ENCODE measurements around the gene EPB41L4A.
"Not testable (repeated sequence)": the region's sequence is repeated elsewhere in the genome, so short reads cannot be mapped to it uniquely, and the experiment has no call there.

The EPB41L4A gene, protein sequence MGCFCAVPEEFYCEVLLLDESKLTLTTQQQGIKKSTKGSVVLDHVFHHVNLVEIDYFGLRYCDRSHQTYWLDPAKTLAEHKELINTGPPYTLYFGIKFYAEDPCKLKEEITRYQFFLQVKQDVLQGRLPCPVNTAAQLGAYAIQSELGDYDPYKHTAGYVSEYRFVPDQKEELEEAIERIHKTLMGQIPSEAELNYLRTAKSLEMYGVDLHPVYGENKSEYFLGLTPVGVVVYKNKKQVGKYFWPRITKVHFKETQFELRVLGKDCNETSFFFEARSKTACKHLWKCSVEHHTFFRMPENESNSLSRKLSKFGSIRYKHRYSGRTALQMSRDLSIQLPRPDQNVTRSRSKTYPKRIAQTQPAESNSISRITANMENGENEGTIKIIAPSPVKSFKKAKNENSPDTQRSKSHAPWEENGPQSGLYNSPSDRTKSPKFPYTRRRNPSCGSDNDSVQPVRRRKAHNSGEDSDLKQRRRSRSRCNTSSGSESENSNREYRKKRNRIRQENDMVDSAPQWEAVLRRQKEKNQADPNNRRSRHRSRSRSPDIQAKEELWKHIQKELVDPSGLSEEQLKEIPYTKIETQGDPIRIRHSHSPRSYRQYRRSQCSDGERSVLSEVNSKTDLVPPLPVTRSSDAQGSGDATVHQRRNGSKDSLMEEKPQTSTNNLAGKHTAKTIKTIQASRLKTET

DNA sequence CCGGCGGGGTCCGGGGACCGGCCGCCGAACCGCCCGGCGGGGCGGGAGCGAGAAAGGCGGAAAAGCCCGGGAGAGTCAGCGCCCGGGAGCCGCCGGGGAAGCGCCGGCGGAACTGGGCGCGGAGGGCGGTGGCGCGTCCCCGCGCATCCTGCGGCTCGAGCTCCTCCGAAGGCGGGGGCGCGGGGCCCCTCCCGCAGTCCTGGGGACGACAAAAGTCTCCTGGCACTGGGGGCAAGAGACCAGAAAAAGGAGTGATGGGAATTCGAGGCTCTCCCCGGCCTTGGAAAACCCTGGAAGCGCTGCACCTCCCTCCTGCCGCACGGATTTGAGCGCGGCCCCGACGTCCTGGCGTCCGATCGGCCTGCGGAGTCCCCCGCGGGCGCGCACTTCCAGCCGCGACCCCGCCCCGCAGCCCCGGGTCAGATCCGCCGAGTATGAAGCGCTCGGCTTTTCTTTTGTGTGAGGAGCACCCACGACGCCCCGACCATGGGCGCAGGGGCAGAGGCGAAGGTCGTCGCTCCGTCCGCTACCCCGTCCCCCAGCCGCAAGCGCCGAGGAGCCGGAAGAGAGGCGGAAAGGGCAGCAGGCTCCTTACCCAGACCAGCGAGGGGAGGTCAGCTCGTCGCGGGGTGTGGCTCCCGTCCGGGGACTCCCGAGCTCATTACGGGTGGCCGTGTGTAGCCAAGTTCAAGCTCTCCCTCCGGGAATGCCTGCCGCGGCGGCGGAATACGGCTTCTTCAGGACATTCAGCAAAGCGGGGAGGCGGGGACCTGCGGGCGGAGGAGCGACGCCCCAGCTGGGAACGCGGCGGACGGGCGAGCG, at the start of gene EPB41L4A:
TSS of gene EPB41L4A (minus strand) at position 114 of the 822 bp plus-strand sequence. CDS start 238 bp downstream, outside the sequence.
- DNase-seq: no peak

DNA sequence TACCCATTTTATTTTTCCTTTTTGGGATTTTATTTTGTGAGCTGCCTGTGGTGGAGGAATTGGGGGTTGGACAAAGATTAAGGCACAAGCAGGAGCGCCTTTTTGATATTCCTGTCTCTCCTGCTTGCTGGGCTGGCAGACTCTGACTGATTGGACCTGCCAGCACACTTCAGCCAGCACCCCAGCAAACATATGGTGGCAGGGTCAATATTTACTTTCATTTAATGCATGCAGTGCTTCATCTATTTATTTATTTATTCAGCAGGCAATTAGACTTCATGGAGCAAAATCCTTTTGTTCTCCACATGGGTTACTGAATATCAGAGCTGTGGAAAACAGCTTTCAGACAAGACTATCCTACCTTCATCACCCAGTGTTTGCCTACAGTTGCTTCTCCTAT, 48.4 kb upstream of the EPB41L4A start:
- DNase-seq: no peak

DNA sequence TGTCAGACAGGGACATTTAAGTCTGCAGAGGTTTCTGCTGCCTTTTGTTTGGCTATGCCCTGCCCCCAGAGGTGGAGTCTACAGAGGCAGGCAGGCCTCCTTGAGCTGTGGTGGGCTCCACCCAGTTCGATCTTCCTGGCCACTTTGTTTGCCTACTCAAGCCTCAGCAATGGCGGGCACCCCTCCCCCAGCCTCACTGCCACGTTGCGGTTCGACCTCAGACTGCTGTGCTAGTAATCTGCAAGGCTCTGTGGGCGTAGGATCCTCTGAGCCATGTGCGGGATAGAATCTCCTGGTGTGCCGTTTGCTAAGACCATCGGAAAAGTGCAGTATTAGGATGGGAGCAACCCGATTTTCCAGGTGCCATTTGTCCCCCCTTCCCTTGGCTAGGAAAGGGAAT, 47.2 kb upstream of the EPB41L4A start:
- DNase-seq: not testable (repeated sequence)

DNA sequence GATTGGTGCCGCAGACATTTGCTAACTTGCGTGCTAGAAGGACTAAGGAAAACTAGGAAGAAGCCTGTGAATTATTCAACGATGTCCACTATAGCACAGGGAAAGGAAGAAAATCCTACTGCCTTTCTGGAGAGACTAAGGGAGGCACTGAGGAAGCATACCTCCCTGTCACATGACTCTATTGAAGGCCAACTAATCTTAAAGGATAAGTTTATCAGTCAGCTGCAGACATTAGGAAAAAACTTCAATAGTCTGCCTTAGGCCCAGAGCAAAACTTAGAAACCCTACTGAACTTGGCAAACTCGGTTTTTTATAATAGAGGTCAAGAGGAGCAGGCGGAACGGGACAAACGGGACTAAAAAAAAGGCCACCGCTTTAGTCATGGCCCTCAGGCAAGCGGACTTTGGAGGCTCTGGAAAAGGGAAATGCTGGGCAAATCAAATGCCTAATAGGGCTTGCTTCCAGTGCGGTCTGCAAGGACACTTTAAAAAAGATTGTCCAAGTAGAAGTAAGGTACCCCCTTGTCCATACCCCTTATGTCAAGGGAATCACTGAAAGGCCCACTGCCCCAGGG, 28.2 kb upstream of the EPB41L4A start:
- DNase-seq: not testable (repeated sequence)

DNA sequence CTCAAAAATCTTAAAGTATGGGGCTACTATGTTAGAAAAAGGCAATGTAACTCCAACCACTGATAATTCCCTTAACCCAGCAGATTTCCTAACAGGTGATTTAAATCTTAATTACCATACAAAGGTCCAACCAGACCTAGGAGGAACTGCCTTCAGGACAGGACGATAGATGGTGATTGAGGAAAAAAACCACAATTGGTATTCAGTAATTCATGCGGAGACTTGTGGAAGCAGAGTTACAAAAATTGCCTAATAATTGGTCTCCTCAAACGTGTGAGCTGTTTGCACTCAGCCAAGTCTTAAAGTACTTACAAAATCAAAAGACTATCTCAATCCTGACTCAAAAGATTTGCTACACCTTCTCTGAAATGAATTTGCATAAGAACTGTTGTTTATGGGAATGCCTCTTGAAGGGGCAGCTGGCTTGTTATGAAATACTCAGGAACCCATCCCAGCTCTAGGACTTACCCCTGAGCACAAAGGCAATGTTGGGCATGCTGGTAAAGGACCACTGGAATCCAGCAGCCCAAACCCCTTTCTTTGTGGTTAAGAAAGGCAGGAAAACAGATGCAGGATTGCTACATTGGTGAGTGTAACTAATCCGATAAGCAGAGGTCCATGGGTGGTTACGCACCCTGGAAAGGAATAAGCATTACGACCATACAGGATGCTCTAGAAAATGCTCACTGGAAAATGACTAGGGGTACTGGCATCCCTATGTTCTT, 26.7 kb upstream of the EPB41L4A start:
- DNase-seq: no peak

DNA sequence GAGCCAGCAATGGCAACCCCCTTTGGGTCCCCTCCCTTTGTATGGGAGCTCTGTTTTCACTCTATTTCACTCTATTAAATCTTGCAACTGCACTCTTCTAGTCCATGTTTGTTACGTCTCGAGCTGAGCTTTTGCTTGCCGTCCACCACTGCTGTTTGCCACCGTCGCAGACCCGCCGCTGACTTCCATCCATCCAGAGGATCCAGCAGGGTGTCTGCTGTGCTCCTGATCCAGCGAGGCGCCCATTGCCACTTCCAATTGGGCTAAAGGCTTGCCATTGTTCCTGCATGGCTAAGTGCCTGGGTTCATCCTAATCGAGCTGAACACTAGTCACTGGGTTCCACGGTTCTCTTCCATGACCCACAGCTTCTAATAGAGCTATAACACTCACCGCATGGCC, 24.9 kb upstream of the EPB41L4A start:
- DNase-seq: not testable (repeated sequence)

DNA sequence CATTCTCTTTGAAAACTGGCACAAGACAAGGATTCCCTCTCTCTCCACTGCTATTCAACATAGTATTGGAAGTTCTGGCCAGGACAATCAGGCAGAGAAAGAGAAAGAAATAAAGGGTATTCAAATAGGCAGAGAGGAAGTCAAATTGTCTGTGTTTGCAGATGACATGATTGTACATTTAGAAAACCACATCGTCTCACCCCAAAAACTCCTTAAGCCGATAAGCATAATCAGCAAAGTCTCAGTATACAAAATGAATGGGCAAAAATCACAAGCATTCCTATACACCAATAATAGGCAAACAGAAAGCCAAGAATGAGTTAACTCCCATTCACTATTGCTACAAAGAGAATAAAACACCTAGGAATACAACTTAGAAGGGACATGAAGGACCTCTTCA, 21.0 kb upstream of the EPB41L4A start:
- DNase-seq: no peak

DNA sequence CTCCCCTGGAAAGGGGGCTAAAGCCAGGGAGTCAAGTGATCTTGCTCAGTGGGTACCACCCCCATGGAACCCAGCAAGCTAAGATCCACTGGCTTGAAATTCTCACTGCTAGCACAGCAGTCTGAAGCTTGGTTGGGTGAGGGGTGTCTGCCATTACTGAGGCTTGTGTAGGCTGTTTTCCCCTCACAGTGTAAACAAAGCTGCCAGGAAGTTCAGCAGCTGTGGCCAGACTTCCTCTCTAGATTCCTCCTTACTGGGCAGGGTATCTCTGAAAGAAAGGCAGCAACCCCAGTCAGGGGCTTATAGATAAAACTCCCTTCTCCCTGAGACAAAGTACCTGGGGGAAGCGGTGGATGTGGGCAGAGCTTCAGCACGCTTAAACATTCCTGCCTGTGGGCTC, 17.1 kb upstream of the EPB41L4A start:
- DNase-seq: no peak

DNA sequence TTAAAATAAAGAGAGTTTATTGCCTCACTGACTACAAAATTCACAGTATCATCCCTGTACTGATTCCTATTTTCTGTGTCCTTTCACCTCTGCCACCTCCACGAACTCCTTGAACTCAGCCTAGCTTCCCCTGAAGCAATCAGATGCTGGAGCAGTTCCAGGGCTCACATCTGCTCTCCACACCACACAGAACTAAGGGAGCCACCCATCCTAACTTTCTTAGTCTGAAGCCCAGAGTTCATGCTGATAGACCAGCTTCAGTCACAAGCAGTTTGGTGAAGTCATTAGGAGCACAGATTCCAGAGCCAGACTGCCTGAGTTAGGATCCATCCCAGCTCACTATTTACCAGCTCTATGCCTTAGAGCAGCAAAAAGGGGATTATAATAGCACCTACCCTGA, 15.6 kb upstream of the EPB41L4A start:
- no peak for DNase-seq

DNA sequence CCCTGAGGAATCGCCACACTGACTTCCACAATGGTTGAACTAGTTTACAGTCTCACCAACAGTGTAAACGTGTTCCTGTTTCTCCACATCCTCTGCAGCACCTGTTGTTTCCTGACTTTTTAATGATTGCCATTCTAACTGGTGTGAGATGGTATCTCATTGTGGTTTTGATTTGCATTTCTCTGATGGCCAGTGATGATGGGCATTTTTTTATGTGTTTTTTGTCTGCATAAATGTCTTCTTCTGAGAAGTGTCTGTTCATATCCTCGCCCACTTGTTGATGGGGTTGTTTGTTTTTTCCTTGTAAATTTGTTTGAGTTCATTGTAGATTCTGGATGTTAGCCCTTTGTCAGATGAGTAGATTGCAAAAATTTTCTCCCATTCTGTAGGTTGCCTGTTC, 7.1 kb upstream of the EPB41L4A start:
- DNase-seq: not testable (repeated sequence)

DNA sequence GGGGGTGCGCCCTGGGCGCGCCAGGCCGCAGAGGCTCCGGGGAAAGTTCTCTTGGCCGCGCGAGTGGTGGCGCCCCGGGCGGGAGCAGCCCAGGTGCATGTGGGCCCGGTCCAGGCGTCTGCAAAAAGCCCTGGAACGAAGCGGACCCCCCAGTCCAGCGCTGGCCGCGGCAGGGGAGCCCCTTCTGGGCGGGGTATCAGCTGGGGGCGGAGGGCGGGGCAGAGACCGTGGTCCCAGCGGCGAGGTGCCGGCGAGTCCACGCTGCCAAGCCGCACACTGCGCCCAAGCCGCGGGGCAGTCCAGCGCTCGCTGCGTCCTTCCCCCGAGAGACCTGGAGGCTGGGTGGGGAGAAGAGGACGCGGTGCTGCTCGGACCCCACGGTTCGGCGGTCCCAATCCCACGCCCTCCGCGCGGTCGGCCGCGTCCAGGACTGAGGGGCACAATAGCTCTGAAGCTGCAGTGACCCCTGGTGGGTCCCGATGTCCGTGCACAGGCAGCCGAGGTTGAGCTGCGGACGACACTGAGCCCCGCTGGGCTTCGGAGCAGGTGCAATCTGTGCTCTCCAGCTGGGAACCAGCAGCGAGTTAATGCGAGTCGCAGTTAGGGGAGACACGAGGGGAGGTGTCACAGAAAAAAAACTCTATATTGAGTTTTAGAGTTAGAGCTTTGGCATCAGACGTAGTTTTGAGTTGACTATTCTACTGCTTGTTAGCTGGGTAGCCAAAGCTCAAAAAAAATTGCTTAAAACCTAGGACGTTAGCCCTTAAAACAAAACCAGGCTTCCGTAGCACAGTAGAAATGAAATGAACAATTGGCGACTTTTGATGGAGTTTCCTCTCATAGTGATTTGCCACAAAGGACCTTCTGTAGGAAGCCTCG, 1.1 kb upstream of the EPB41L4A start:
- DNase-seq: no peak

DNA sequence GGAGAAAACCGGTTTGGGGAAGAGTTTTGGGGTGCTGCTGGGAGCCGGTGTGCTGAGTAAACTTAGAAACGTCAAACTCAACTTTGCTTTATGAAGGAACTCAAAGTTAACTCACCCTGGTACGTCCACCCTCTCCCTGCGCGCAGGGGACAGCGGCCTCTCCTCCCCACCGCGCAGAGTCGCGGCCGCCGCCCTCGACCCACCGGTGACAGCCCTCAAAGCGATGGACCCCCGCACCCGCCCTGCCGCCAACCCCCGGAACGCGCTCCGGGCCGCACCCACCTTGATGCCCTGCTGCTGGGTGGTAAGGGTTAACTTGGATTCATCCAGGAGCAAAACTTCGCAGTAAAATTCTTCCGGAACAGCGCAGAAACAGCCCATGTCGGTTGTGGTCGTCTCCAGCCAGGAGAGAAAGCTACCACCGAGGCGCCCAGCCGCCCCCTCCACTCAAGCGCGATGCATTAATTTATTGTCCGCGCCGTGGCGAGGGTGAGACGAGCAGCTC, 366 bp downstream of the EPB41L4A start:
- DNase-seq: no peak

DNA sequence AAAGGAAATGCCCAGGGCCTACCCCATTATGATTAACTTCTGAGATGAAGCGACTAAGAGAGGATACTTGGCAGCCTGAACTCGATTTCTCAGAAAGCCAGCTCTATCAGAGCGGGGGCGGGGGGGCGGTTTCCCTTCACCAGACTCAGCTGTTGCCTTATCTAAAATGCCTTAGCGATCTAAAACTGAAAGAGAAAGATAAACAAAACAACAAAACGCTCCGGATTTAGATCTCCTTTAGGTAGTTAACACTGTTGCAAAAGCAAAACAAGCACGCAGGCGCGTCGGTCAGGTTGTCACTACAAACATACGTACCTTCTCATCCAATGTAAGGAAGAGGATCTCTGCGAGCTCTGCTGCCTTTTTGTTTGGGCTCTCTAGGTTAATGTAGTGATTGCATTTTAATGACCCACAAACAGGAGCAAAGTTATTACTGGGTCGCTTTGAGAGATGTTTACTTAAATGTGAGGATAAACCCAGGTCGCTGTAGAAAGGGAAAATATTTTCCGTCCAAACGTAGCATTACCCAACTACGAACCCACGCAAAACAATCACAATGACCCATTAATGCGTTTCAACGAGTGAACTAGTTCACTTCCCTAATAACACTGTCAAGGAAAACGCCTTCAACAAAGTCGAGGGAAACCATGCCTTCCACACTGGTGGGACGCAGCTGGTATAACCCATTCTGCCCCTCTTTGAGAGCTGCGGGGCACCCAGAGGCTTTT, 982 bp downstream of the EPB41L4A start:
- DNase-seq: peak in 1 of 2 experiments; percentile 45

DNA sequence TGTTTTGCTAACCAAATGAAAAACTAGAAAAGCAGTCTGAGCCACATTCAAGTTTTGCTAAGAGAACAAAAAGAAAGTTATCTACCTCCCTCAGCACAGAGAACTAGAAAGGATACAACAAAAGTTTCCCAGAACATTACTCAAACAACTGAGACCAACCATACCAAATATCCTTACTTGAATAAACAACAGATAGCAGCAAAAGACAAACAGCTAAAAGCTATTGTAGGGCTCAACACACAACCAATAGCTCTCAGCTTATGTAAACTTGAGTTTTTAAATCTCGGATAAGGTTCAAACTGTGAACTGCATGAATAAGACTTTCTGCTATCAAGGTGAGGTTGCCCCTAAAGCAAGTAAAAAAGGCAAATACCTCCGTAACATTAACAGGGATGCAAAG, 3.5 kb downstream of the EPB41L4A start:
- DNase-seq: no peak

DNA sequence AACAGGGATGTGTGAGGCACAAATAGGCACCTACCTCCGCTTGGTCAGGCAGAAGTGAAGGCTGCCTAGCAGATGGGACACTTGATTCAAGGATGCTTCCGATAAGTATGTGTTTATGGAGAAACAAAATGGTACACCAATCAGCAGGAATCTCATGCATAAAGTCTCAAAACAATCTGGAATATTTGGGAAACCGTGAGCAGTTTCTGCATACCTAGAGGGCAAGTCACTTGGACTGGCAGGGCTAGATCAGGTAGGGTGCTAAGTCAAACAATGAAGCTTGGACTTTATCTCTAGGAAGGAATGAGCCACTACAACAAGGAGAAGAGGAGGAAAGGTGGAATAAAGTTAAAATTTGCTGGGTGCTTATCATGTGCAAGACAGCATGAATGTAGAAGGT, 5.5 kb downstream of the EPB41L4A start:
- no peak for DNase-seq

DNA sequence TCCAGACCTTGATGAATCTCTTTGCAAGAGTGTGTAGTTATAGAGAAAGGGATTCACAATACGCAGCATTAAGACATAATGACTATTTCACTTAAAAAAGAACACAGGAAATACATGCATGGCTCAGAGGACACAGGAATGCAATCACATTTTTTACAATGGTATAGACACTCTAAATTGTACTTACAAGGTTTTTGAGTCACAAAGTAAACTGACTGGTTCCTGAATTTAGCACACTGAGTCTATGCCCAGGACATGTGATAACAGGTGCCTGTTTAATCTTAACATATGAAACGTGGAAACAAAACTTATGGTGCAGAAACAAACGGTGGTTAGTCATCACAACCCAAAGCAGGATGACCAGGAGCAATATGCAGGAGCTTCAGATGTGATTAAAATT, 6.7 kb downstream of the EPB41L4A start:
- DNase-seq: no peak

DNA sequence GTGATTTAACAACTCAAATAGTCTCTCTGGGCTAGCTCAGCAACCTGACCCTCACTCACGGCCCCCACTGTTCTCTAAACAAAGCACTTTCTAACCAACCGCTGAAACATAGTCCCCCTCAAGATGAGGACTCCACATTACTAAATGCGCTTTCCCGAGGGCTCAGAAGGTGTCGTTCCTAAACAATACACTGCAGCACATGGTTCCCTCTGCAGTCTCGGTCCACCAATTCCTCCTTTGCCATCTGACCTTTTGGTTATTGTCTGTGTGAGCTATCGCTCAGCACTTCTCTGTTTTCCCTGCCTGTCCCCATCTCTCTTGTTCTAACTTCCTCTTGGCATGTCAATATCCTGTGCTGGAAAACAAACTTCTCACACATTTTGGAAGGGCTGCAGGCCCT, 7.2 kb downstream of the EPB41L4A start:
- DNase-seq: no peak

DNA sequence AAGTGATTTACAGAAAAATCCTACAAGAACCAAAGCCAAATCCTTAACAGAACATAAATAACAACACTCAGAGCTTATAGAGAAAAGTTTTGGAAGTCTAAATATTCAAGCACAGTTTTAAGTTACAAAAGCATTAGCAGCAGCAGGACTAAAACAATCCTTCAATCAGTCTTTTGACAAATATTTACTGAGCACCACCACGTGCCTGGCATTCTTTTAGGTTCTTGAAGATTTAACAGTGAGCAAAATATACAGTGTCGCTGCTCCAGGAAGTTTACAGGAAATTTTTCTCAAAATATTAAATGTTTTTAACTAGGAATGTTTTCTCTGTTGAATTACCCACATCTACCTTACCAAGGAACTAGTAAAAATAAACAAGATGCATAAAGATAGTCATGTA, 11.4 kb downstream of the EPB41L4A start:
- no peak for DNase-seq

DNA sequence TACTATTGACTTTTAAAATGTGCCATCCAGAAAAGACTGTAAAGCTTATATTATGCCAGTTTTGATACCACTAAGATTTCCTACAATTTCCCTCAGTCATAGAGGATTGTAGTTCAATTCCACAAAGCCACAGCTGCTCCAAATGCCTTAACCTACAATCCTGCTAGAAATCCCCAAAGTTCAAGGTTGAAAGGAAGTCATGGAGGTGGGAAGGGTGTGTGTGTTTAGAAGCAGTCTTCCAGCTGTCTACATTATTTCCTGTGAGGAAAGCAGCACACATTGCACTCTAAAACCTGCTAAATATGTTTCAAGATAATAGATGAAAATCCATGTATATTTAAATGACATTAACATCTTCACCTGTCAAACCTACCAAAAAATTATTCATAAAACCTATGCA, 11.8 kb downstream of the EPB41L4A start:
- no peak for DNase-seq

DNA sequence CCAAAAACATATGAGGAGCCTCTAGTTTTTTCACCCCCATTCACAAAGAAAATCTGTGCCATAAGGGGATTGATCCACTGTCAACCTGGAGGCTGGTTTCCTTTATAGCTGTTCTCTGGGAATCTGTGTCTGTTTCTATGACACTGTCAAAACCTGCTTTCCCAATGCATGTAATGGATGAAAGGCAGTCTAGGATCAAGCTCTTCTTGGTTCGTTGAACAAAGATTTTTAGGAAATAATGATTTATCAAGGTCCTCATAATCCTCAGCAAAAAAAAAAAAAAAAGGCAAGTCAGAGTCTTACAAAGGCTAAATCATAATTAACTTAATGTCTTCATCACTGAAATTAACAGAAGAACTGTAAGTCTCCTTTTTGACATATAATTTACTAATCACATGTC, 16.0 kb downstream of the EPB41L4A start:
- no peak for DNase-seq

DNA sequence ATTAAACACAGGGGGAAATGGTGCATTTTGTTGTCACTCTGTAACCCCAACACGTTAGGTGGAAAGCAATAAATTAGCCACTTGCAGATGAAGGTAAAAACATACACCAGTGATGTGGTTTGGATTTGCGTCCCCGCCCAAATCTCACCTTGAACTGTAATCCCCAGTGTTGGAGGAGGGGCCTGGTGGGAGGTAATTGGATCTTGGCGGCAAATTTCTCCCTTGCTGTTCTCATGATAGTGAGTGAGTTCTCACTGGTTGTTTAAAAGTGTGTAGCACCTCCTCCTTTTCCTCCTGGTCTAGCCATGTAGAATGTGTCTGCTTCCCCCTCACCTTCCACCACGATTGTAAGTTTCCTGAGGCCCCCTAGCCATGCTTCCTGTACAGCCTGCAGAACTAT, 17.2 kb downstream of the EPB41L4A start:
- no peak for DNase-seq
